ENCODE measurements around the gene GRIA4.
"Not testable (repeated sequence)": the region's sequence is repeated elsewhere in the genome, so short reads cannot be mapped to it uniquely, and the experiment has no call there.

The GRIA4 gene

GRCh38 chr11:105935791-105936190, 325.9 kb downstream of the GRIA4 start:
- DNase-seq = no peak

- DNase-seq = no peak
These were observed 327.5 kb downstream of the GRIA4 start for GRCh38 chr11:105937331-105937730.

GRCh38 chr11:105937738-105938137, 327.9 kb downstream of the GRIA4 start:
- DNase-seq = no peak

GRCh38 chr11:105942921-105943320, 333.0 kb downstream of the GRIA4 start:
- DNase-seq = no peak

GRCh38 chr11:105948918-105949590, 339.2 kb downstream of the GRIA4 start:
- DNase-seq = no peak

- DNase-seq = no peak
These were observed 344.0 kb downstream of the GRIA4 start for GRCh38 chr11:105953886-105954285.

- DNase-seq = no peak
These were observed 350.7 kb downstream of the GRIA4 start for GRCh38 chr11:105960252-105961245.

- DNase-seq = no peak
These were observed 358.3 kb downstream of the GRIA4 start for GRCh38 chr11:105968021-105968697.

GRCh38 chr11:105969756-105970155, 359.9 kb downstream of the GRIA4 start:
- DNase-seq = no peak

GRCh38 chr11:105975128-105975527, 365.3 kb downstream of the GRIA4 start:
- no peak for DNase-seq

GRCh38 chr11:105979997-105980703, 370.3 kb downstream of the GRIA4 start:
- no peak for DNase-seq

GRCh38 chr11:105986554-105986953, 376.7 kb downstream of the GRIA4 start:
- no peak for DNase-seq

GRCh38 chr11:105988197-105988596, 378.3 kb downstream of the GRIA4 start:
- no peak for DNase-seq

GRCh38 chr11:105989124-105989523, 379.3 kb downstream of the GRIA4 start:
- no peak for DNase-seq

- no peak for DNase-seq
These were observed 382.0 kb downstream of the GRIA4 start for GRCh38 chr11:105991888-105992287.

GRCh38 chr11:106001304-106002012, 391.6 kb downstream of the GRIA4 start:
- no peak for DNase-seq

- DNase-seq = not testable (repeated sequence)
These were observed 393.2 kb downstream of the GRIA4 start for GRCh38 chr11:106003094-106003493.

GRCh38 chr11:106011481-106011880, 401.6 kb downstream of the GRIA4 start:
- DNase-seq = no peak

- no peak for DNase-seq
These were observed 402.9 kb downstream of the GRIA4 start for GRCh38 chr11:106012744-106013143.

- DNase-seq = no peak
These were observed 404.2 kb downstream of the GRIA4 start for GRCh38 chr11:106014035-106014434.

- no peak for DNase-seq
These were observed 404.7 kb downstream of the GRIA4 start for GRCh38 chr11:106014620-106015019.

GRCh38 chr11:106015066-106015465, 405.2 kb downstream of the GRIA4 start:
- no peak for DNase-seq
